GM10248 (cell line): ENCODE measurements around the gene POFUT2.

ENCODE experiments used
- CTCF ChIA-PET: fragments of 300-600 bp; sonication (Branson Sonifier 250); formaldehyde crosslinking; extraction: SDS; loops from one replicate; lab custom pipeline; 2021; ENCODE audit warnings: antibody characterized with exemption; lab: Yijun Ruan, JAX
- POLR2A ChIA-PET: fragments of 350-650 bp; sonication (Branson Sonifier 250); formaldehyde crosslinking; extraction: SDS; loops from one replicate; lab custom pipeline; 2020; ENCODE audit warnings: antibody characterized with exemption; lab: Yijun Ruan, JAX
- DNase-seq: peaks from one replicate; pipeline ENCODE4 v3.0.0; 2012; ENCODE audit errors: extremely low spot score
- CTCF ChIP-seq: IDR thresholded peaks from 2 replicates; pipeline ENCODE4 v1.5.1; 2012; ENCODE audit warnings: mild to moderate bottlenecking, low read depth; ENCODE audit errors: extremely low read depth, missing control alignments, control extremely low read depth

The POFUT2 gene

GRCh38 chr21:45302082-45303061 is 14.7 kb upstream of the POFUT2 start:
- no peak for DNase-seq
- POLR2A ChIA-PET: no interaction called here
- CTCF ChIA-PET: interaction anchor here (0.7 to 1.2 kb wide), 2 partner anchors 13 to 162 kb away, joined by 3 read pairs; no protein-coding TSS in a partner anchor
- TF ChIP-seq CTCF: no peak

GRCh38 chr21:45301521-45302081 is 13.9 kb upstream of the POFUT2 start:
- CTCF ChIA-PET: interaction anchor here (0.7 kb wide), 1 partner anchor 161 kb away, joined by 3 read pairs; no protein-coding TSS in a partner anchor
- POLR2A ChIA-PET: no interaction called here
- DNase-seq: no peak
- TF ChIP-seq CTCF: no peak

- CTCF ChIA-PET: no interaction called here
Observed at GRCh38 chr21:45300786-45301520, 13.3 kb upstream of the POFUT2 start.

GRCh38 chr21:45299864-45300785 is 12.4 kb upstream of the POFUT2 start:
- TF ChIP-seq CTCF: no peak
- CTCF ChIA-PET: no interaction called here
- POLR2A ChIA-PET: no interaction called here
- DNase-seq: no peak

More at GRCh38 chr21:45300786-45301520, 13.3 kb upstream of the POFUT2 start:
- no peak for TF ChIP-seq CTCF
- POLR2A ChIA-PET: no interaction called here
- DNase-seq: no peak

- ChIA-PET POLR2A (no interaction called here), CTCF (no interaction called here)
- no peak for TF ChIP-seq CTCF
- no peak for DNase-seq
Observed at GRCh38 chr21:45299026-45299863, 11.6 kb upstream of the POFUT2 start.
